Amniotic stem cell (primary cell): ENCODE data around the gene CCDC88A.
A peak's percentile ranks its signal among the peaks of the same experiment; 100 is the strongest.
"Not testable (repeated sequence)": the region's sequence is repeated elsewhere in the genome, so short reads cannot be mapped to it uniquely, and the experiment has no call there.

ENCODE experiments used
- DNase-seq: peaks from one replicate; lab custom pipeline; 2025; lab: John Stamatoyannopoulos, UW

CCDC88A gene

DNA sequence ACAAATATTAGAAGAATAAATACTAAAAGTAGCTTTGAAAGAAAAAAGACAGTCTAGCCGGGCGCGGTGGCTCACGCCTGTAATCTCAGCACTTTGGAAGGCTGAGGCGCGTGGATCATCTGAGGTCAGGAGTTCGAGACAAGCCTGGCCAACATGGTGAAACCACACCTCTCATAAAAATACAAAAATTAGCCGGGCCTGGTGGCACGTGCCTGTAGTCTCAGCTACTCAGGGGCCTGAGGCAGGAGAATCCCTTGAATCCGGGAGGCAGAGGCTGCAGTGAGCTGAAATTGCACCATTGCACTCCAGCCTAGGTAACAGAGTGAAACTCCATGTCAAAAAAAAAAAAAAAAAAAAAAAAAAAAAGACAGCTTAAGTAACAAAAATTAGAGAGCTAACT lies 34.1 kb downstream of the CCDC88A start:
- not testable (repeated sequence) for DNase-seq

DNA sequence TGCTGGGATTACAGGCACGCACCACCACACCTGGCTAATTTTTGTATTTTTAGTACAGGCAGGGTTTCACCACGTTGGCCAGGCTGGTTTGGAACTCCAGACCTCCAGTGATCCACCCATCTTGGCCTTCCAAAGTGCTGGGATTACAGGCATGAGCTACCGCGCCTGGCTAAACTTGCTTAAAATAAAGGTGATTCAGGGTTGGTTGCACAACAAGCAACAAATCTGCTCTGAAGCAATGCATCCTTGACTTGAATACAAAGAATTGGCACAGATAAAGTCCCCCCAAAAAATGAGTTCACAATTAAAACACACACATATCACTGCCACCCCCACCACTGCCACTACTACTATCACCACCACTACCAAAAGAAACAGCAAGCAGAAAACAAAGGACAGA lies 34.9 kb downstream of the CCDC88A start:
- no peak for DNase-seq

GRCh38 chr2:55371376-55371775 lies 48.3 kb downstream of the CCDC88A start:
- no peak for DNase-seq

GRCh38 chr2:55370208-55370607 lies 49.4 kb downstream of the CCDC88A start:
- no peak for DNase-seq

DNA sequence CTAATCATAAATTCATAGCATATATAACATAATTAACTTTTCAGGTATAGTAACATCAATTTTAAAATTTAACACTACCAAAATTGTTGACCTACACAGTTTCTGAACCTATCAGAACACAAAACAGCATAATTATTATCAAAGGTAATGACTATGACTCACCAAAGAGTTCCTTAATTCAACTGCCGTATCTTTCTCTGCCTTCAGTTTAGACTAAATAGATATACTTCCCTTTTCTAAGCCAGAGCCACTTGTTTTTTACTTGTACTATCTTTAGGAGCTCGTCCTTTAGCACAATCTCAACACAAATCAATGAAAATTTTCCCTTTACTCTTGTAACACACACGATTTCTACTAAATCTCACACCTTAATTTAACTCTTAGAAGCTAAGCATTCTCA lies 54.4 kb downstream of the CCDC88A start:
- no peak for DNase-seq

DNA sequence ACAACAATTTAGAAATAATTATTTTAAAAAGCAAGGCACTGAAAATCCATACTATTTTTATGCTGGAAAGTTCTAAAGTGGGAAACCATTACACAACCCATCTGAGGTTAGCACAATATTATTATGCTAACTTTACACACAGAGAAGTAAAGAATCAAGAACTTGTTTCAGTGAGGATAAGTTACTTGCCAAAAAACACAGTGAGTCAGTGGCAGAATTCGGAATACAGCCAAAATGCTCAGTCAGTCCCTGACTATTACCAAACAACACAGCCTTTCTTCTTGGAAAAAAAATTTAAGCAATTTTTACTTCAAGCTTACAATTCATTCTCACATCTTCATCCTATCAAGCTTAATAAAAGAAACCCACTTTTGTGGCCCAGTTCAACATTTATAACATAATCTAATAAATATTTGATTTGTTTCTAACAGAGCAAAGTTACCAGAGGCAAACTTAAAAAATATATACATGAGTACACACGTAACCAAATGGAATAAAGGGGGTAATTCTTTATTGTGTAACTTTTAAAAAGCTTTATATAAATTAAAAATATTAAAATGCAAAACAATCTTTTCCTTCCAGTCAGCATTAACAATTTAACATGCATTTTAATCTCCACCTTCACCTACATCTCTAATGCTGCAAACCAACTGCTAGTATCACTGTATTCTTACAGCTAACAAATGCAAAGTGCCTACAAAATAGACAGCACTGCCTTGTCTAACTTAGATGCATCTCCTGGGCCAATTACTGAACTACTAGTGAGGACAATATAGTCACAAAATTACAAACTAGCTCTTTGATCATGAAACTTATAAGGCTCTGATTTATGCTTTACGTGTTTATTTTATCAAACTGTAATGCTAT lies 55.2 kb downstream of the CCDC88A start:
- peak; percentile 81 for DNase-seq

- no peak for DNase-seq
Observed at GRCh38 chr2:55363636-55364035, 56.0 kb downstream of the CCDC88A start.

DNA sequence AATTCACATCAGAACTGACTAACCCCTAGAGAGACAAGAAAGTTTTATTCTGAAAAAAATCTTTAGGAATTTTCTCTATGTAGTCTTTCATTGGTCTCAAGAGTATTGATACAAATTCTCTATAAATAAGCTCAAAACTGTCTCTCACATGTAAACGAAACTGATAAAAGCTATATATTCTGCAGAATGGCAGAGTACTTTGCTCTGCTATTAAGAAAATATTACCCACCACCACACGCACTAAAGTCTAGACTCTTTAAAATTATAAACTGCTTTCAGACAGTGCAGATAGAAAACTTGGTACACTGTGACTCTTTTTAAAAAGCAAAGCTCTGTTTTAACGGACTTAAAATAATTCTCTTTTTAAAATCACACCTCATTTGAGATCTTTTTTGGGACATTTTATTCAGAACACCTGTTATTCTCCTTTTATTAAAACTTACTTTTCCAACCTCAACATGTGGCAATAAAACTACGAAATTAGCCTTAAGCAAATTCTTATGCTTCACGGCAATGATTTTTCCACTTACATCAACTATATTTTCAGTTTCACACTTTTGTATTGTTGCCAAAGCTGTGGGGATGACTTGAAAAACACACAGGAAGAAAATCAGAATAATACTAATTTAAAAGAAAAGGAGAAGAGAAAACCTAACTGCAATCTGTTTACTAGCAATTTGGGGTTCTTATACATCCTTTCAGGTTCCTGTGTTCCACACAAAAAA lies 58.0 kb downstream of the CCDC88A start:
- DNase-seq, result no peak

- no peak for DNase-seq
Observed at GRCh38 chr2:55358451-55358850, 61.2 kb downstream of the CCDC88A start.

- DNase-seq, result peak; percentile 38
Observed at GRCh38 chr2:55357927-55358326, 61.7 kb downstream of the CCDC88A start.

DNA sequence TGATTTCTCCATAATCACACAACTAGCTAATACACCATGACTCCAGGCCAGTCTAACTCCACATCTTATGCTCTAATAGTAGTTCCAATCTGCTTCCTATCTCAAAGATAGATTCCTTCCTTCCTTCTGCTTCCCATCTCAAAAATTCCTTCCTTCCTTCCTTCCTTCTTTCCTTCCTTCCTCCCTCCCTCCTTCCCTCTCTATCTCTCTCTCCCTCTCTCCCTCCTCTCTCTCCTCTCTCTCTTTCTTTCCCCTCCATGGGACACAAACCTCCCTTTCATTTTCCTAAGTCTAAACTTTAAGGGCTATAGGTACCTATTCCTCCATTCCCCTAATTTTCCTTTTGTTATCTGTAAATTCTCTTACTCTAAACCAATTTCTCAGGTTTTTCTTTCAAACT lies 62.5 kb downstream of the CCDC88A start:
- no peak for DNase-seq

DNA sequence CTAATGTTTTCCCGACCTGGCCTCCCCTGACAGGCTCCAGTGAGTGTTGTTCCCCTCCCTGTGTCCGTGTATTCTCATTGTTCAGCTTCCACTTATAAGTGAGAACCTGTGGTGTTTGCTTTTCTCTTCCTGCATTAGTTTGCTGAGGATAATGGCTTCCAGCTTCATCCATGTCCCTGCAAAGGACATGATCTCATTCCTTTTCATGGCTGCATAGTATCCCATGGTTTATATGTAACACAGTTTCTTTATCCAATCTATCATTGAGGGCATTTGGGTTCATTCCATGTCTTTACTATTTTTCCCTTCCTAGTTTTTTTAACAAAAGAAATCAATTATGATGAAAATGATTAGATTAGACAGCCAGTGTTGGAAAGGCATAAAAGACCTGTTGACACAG lies 63.5 kb downstream of the CCDC88A start:
- DNase-seq, result not testable (repeated sequence)

GRCh38 chr2:55355451-55355850 lies 64.2 kb downstream of the CCDC88A start:
- no peak for DNase-seq

DNA sequence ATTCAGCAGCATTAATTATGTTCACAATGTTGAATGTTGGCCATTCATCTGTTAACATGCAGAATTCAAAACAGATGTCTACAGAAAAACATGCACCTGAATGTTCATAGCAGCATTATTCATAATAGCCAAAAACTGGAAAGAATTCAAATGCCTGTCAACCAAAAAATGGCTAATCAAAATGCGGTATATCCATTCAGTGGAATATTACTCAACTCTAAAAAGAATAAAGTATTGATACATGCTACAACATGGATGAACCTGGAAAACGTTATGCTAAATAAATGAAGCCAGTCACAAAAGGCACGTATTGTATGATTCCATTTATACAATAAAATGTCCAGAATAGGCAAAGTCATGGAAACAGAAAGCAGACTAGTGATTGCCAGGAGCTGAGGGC lies 68.0 kb downstream of the CCDC88A start:
- DNase-seq, result no peak

GRCh38 chr2:55345064-55345463 lies 74.6 kb downstream of the CCDC88A start:
- no peak for DNase-seq

- DNase-seq, result no peak
Observed at GRCh38 chr2:55338268-55338667, 81.4 kb downstream of the CCDC88A start.

DNA sequence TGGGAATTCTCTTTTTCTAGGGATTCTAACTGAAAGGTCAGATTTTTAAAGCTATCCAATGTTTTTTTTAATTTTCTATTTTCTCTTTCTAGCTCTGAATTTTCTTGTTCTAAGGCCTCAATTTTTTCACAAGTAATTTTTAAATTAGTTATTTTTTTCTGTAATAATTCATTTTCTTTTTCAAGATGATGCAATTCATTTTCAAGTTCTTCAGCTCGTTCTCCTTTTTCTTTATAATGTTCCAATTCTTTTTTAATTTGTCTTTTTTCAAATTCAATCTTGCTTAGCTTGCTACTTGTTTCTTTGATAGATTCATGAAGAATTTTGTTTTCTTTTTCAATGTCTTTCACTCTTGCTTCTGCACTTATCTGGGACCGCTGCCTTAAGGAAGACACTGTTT lies 84.9 kb downstream of the CCDC88A start:
- no peak for DNase-seq

DNA sequence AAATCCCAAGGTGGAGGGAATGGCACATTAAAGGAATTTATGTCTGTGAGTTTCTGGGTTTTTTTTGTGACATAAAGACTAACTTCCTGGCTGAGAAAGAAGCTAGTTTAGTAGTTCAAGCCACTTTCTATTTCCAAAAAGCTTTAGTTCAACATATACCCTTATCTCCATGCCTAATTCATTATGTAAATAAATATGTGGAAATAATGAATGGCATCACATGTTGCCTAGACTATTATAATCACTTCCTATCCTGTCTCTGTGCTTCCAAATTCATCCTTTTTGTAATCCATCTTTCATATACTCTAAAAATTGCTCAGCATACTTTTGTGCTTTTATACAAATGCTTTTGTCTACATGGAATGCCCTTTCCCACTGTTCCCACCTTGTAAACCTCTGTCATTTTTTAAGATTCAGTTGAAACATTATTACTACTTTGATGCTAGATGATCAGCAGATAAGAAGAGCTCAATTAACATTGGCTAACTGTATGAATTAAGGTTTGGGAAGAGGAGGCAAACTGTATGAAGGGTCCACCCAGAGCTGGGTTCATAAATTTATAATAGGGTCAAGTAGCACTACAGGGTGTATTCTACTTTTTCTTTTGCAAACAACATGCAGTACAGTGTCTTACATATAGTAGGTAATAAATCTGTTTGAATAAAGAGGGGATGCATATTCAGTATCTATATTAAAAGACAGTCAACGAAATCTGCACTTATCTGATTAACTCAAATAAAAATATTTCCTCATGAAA lies 88.9 kb downstream of the CCDC88A start:
- DNase-seq, result no peak

GRCh38 chr2:55327470-55328230 lies 92.0 kb downstream of the CCDC88A start:
- no peak for DNase-seq

DNA sequence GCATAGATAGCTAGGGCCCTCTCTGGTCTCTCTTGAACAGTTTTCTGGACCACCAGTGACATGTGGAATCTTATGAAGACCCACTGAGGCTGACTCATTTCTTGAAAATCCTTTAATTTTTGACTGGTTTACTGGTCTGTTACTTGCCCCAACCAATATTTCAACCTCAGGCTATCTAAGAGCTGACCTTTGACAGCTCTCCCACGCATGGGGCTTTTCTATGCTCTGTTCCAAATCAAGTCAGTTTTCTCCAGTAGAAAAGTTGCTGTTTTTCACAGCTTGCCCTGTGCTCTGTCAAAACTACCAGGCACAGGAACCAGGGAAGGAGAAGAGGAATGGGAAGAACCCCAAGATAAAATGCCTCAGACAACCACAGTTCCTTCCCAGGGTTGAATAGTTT lies 104.7 kb downstream of the CCDC88A start:
- DNase-seq, result no peak

- no peak for DNase-seq
Observed at GRCh38 chr2:55311444-55311870, 108.2 kb downstream of the CCDC88A start.

DNA sequence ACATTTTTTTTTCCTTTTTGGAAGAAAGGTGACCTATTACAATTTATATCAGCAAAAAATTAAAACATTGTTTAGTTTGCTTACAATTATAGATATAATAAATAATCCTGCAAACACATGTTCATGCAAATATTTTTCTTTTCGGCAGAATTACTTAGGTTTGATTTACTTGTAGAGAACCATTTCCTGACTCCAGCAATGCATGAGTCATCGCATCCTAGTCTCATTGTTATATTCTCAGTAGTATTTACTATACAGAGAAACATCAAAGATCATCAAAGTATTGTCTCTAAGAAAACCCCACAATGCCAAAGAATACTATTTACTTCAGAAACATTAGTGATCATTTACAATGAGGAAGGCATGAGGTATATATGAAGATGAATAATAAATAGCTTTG lies 110.2 kb downstream of the CCDC88A start:
- DNase-seq, result peak; percentile 34
